ENCODE measurements around the gene LYST. TPM values are rescaled to one million over a fixed set of nuclear protein-coding genes. Genes with fewer than 3 reads are reported as not detected.

Gene LYST
- total and polyA plus RNA-seq, 10 of the 15 experiments (the other 5 are each of a cell fraction or from before 2014, with no cell fraction given), result 3.3 to 28.1 (median 5.6) TPM

- TF ChIP-seq PRDM15 (CRISPR knock-in tag; IDR thresholded peaks at IDR 0.05), result no peak
- no peak for TF ChIP-seq E4F1 (IDR thresholded peaks at IDR 0.05; ENCODE audit: borderline replicate concordance, partially characterized antibody)
- TF ChIP-seq ZBTB4 (CRISPR knock-in tag; IDR thresholded peaks at IDR 0.05), result no peak
- TF ChIP-seq JUND (IDR thresholded peaks at IDR 0.05; ENCODE audit: low read depth, low read length), result no peak
- TF ChIP-seq SP1 (IDR thresholded peaks at IDR 0.05; ENCODE audit: low read depth, low read length), result peak; percentile 5
- TF ChIP-seq CTCF (IDR thresholded peaks at IDR 0.05 in 2 of 3, conservative IDR thresholded peaks at IDR 0.05 in 1 of 3; ENCODE audit: control insufficient read depth in 2 of 3, extremely low read depth in 1 of 3, insufficient read depth in 1 of 3, low read depth in 3 of 3, low read length in 3 of 3), result no peak
- TF ChIP-seq POLR2AphosphoS2 (IDR thresholded peaks at IDR 0.05; ENCODE audit: low read depth, low read length), result no peak
- peak; percentile 34; the same call in 1 of the 2 replicates for TF ChIP-seq CREM (IDR thresholded peaks at IDR 0.05; ENCODE audit: low read depth)
- no peak for TF ChIP-seq IRF5 (IDR thresholded peaks at IDR 0.05; ENCODE audit: borderline replicate concordance)
- no peak for TF ChIP-seq CEBPB (IDR thresholded peaks at IDR 0.05; ENCODE audit: borderline replicate concordance in 1 of 2, low read depth in 2 of 2, low read length in 2 of 2)
- TF ChIP-seq NR2F1 (conservative IDR thresholded peaks at IDR 0.05), result peak; percentile 53; the same call in 1 of the 2 replicates
- TF ChIP-seq HDAC2 (IDR thresholded peaks at IDR 0.05), result no peak
- TF ChIP-seq BCL3 (IDR thresholded peaks at IDR 0.05; ENCODE audit: borderline replicate concordance, insufficient read depth, low read depth, low read length, poor library complexity, severe bottlenecking), result no peak
These were observed 16.7 kb upstream of the LYST start (continued) for GRCh38 chr1:235883261-235883927.
